Heart left ventricle (tissue), 16 donors: ENCODE results near the gene EFNA5. TPM values are rescaled to one million over a fixed set of nuclear protein-coding genes. Genes with fewer than 3 reads are reported as not detected.

Experiments
- ATAC-seq, 4 donors: fragments of 200-7000 bp; cut with Tn5 transposase; one replicate each; pipeline ENCODE4 v1.9.1; 2020 to 2022; ENCODE audit warnings: moderate library complexity in 4 of 4, mild to moderate bottlenecking in 3 of 4, moderate number of reproducible peaks in 1 of 4
- DNase-seq, 5 donors: peaks; one replicate each; pipeline ENCODE4 v3.0.0-alpha.2; 2020
- H3K27ac ChIP-seq, 12 donors: fragments of 200-600 bp; sonication (generic) in 4 of 12; one replicate each; pipeline versions ENCODE4 v1.5.0 to v1.8.0; 2016 to 2022; ENCODE audit warnings: mild to moderate bottlenecking in 2 of 12
- H3K27me3 ChIP-seq, 9 donors: fragments of 200-600 bp; sonication (generic) in 2 of 9; one replicate each; pipeline versions ENCODE4 v1.5.1 to v1.8.0; 2016 to 2022; ENCODE audit warnings: mild to moderate bottlenecking in 3 of 9
- H3K36me3 ChIP-seq, 9 donors: fragments of 200-600 bp; sonication (generic) in 2 of 9; one replicate each; pipeline versions ENCODE4 v1.5.0 to v1.8.0; 2018 to 2022; ENCODE audit warnings: mild to moderate bottlenecking in 2 of 9
- H3K4me1 ChIP-seq, 12 donors: fragments of 200-600 bp; sonication (generic) in 4 of 12; one replicate each; pipeline versions ENCODE4 v1.5.0 to v1.8.0; 2016 to 2022; ENCODE audit warnings: mild to moderate bottlenecking in 3 of 12
- H3K4me3 ChIP-seq, 12 donors: fragments of 200-600 bp; sonication (generic) in 4 of 12; one replicate each; pipeline versions ENCODE4 v1.5.0 to v1.8.0; 2017 to 2022; ENCODE audit warnings: mild to moderate bottlenecking in 9 of 12, moderate library complexity in 4 of 12
- H3K9me3 ChIP-seq, 12 donors: fragments of 200-600 bp; sonication (generic) in 4 of 12; one replicate each; pipeline versions ENCODE4 v1.5.0 to v1.8.0; 2016 to 2022; ENCODE audit warnings: mild to moderate bottlenecking in 1 of 12
- POLR2A ChIP-seq, 2 donors: fragments of 450-650 bp; IDR thresholded peaks; one replicate each; pipeline ENCODE4 v1.6.1; 2017; ENCODE audit warnings: antibody characterized with exemption in 2 of 2, mild to moderate bottlenecking in 2 of 2, moderate library complexity in 2 of 2
- WGBS, 4 donors: extraction: QIAGEN DNeasy Blood & Tissue Kit in 2 of 4; methylation state at CpG; one replicate each; pipeline versions ENCODE4 v1.1.5 to v1.1.7; 2013 to 2018; 5-methylcytosine and 5-hydroxymethylcytosine counted together
- intact Hi-C, 10 donors: fragments of 100-400 bp; cut with DNase I; formaldehyde crosslinking; loops; one replicate each; pipeline versions ENCODE4 v1.11.1 to v1.14.2; 2022
- polyA plus RNA-seq, 2 donors: library from polyadenylated mRNA; stranded (reverse); fragments of 200-250 nt; gene quantifications; one replicate each; pipeline ENCODE4 v1.2.3, GENCODE V29; 2013
- total RNA-seq, 9 donors: library from RNA; depleted of rRNA in 2 of 9; stranded (reverse); fragments of >200 nt in 2 of 9; fragmentation: NEBNext Ultra II Directional in 3 of 9; extraction: Animal tissue kit (Norgen Biotek cat#: 25700) in 3 of 9; gene quantifications; one replicate each; pipeline versions ENCODE4 v1.1.0 to v1.2.4, GENCODE V29; 2016 to 2023
- TF ChIP-seq, protein P1 (sequence below), 12 donors: fragments of 200-600 bp; sonication (generic) in 4 of 12; IDR thresholded peaks; one replicate each; pipeline versions ENCODE4 v1.5.0 to v1.8.0; 2018 to 2022; ENCODE audit warnings: antibody characterized with exemption in 12 of 12, mild to moderate bottlenecking in 5 of 12
- donor health status: ischemic (EF 13 %, LVEDD 7.1; RV severe dilation, severe dysfunction).
- donor health status: healthy with polysubstance abuse.
- donor health status: DM: no; HTN: yes; CAD: no.
- donor health status: DM: no; HTN: no; CAD: no.
- donor health status: ischemic (EF 25% LVEDD 6.9; RV normal size, moderate dysfunction).
- donor health status: ischemic (EF 25% LVEDD 5.7; RV mildly dilated, moderate dysfunction).
- donor health status: healthy.
- donor health status: DM: yes; HTN: yes; CAD: no.
- donor health status: ischemic (EF 35%, LVEDD 5.7; RV mildly dilated, moderate dysfunction).
- donor health status: nonischemic (EF 11% LVEDD 7.7; RV severe dilation, severe dysfunction).
- donor health status: DM: yes; HTN: yes; CAD: no.
- donor health status: PGD.
- donor health status: ischemic (EF 29% LVEDD 5.4; RV normal size, mild dysfunction).
- donor health status: nonischemic (EF 23%, LVEDD 6.1; RV moderate dilation, normal function).

The EFNA5 gene
- total and polyA plus RNA-seq, 11 donors, result 6.1 to 58.4 (median 28.3) TPM

DNA sequence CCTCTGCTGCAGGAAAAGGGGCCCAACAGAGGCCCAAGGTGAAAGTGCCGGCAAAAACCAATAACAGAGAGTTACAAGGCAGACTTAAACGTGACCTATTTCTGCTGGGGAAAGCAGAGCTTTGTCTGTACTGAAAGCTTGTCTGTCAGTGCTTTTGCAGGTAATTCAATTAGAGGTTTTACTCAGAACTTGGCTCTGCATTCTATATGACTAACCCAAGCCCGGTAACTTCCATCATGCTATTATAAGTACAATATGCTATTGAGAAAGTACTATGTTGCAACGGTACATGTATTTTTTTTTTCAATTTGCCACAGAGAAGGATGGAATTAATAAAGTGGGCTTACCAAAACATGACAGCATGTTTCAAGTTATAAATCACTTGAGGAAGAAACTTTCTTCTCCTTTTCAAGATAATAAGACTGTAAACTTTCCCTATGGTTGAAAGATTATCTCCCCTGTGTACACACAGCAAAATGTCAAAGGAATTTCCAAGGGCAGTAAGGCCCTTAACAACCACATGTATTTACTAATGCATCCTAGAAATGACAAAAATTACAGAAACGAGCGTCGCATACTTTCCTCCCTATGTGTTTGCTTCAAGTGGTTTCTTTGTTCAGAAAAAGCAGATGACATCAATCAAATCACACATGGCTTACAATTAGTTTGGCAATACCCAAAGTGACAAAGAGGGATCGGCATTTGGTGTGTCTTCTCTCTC is 282.4 kb downstream of the EFNA5 start:
- DNase-seq, result no peak
- peak in 3 of 4 donors; percentile 38 to 81 (median 45) for ATAC-seq
- H3K36me3 ChIP-seq, result no peaks in the 10 kb centered on the region
- no peak overlapping the region for H3K4me3 ChIP-seq
- TF ChIP-seq POLR2A (IDR thresholded peaks at IDR 0.05), result no peak
- TF ChIP-seq, protein P1, sequence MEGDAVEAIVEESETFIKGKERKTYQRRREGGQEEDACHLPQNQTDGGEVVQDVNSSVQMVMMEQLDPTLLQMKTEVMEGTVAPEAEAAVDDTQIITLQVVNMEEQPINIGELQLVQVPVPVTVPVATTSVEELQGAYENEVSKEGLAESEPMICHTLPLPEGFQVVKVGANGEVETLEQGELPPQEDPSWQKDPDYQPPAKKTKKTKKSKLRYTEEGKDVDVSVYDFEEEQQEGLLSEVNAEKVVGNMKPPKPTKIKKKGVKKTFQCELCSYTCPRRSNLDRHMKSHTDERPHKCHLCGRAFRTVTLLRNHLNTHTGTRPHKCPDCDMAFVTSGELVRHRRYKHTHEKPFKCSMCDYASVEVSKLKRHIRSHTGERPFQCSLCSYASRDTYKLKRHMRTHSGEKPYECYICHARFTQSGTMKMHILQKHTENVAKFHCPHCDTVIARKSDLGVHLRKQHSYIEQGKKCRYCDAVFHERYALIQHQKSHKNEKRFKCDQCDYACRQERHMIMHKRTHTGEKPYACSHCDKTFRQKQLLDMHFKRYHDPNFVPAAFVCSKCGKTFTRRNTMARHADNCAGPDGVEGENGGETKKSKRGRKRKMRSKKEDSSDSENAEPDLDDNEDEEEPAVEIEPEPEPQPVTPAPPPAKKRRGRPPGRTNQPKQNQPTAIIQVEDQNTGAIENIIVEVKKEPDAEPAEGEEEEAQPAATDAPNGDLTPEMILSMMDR (IDR thresholded peaks at IDR 0.05), result no peak
- H3K4me1 ChIP-seq, result peaks cover 0 to 34% (median 17%) of the 10 kb centered on the region in 12 donors
- intact Hi-C loops, result loop anchor here in 2 of 10 donors (5.0 to 10.0 kb wide), 4 partner anchors 156 to 284 kb away; partner anchors contain the start of gene EFNA5 (in 2 of the 2)
- peak overlapping the region; percentile 1 to 74 (median 60) for H3K27ac ChIP-seq
- 17 to 32% (median 24%) methylated on average over 8 of the region's 8 CpGs for WGBS, 4 donors
- H3K27me3 ChIP-seq, result no peaks in the 10 kb centered on the region
- no peaks in the 10 kb centered on the region for H3K9me3 ChIP-seq

DNA sequence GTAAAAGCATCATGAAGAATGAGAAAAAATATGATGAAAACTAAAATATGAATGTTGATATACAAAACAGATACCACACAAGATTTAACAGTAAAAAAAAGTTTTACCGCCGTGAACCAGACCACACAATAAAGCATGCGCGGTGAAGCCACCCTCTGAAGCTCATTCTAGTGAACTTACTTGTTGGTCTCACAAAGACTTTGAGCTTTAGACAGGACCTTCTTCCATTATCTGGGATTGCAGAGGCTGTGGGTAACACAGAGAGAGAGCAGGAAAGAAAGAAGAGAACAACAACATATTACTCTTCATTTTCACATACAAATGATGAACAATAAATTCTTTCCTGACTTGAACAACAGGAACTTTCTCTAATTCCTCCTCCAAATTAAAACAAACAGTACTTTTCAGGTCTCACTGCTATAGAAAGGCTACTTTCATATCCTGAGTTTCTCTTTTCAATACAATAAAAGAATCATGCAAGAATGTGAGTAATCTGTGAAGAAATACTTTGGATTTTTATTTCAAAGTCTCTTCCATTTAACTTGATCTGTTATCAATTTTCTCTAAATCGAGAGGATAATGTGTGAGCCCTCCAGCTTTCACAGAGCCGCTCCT is 283.1 kb downstream of the EFNA5 start:
- DNase-seq (no peak), ATAC-seq (no peak)
- no peaks in the 10 kb centered on the region for H3K36me3 ChIP-seq
- H3K9me3 ChIP-seq, result no peaks in the 10 kb centered on the region
- intact Hi-C loops, result loop anchor here in 2 of 10 donors (5.0 to 10.0 kb wide), 4 partner anchors 157 to 285 kb away; partner anchors contain the start of gene EFNA5 (in 2 of the 2)
- WGBS, 4 donors, result 71 to 78% (median 78%) methylated on average over 6 of the region's 6 CpGs
- no peak overlapping the region for H3K4me3 ChIP-seq
- H3K4me1 ChIP-seq, result peaks cover 0 to 34% (median 17%) of the 10 kb centered on the region in 12 donors
- no peaks in the 10 kb centered on the region for H3K27me3 ChIP-seq
- TF ChIP-seq, protein P1 (IDR thresholded peaks at IDR 0.05), result no peak
- no peak for TF ChIP-seq POLR2A (IDR thresholded peaks at IDR 0.05)
- H3K27ac ChIP-seq, result peak overlapping the region in 7 of 12 donors; percentile 58 to 74 (median 66)

GRCh38 chr5:107385708-107386107 is 285.0 kb downstream of the EFNA5 start:
- H3K27ac ChIP-seq, result no peak overlapping the region
- H3K36me3 ChIP-seq, result no peaks in the 10 kb centered on the region
- no peak for ATAC-seq
- DNase-seq, result no peak
- no peak overlapping the region for H3K4me3 ChIP-seq
- intact Hi-C loops, result loop anchor here in 2 of 10 donors (5.0 to 10.0 kb wide), 4 partner anchors 159 to 287 kb away; partner anchors contain the start of gene EFNA5 (in 2 of the 2)
- H3K9me3 ChIP-seq, result no peaks in the 10 kb centered on the region
- H3K4me1 ChIP-seq, result peaks cover 0 to 39% (median 18%) of the 10 kb centered on the region in 12 donors
- H3K27me3 ChIP-seq, result no peaks in the 10 kb centered on the region
- WGBS, 4 donors, result 78 to 92% (median 84%) methylated on average over 2 of the region's 2 CpGs
- TF ChIP-seq POLR2A (IDR thresholded peaks at IDR 0.05), result no peak
- TF ChIP-seq, protein P1 (IDR thresholded peaks at IDR 0.05), result no peak

DNA sequence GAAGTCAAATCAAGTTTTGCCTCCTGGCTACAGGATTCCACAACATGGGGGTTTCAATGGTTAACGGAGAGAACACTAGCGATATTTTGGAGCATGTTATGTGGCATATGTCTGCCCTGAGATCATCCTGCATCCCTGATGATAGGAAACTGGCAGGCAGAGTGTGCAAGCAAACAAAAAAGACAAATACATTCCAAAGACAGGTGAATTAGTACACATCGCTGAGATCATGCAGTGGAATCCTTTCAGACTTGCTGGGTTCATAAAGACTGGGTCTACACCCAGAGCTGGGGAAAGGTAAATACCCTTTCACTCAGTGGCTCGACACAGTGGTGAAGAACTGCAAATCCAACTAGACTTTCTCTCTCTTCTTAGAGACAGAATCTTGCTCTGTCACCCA is 286.5 kb downstream of the EFNA5 start:
- 87 to 93% (median 90%) methylated on average over 4 of the region's 4 CpGs for WGBS, 4 donors
- no peak for ATAC-seq
- no peak overlapping the region for H3K4me3 ChIP-seq
- H3K9me3 ChIP-seq, result no peaks in the 10 kb centered on the region
- no peak for TF ChIP-seq POLR2A (IDR thresholded peaks at IDR 0.05)
- TF ChIP-seq, protein P1 (IDR thresholded peaks at IDR 0.05), result no peak
- peaks cover 0 to 32% (median 14%) of the 10 kb centered on the region in 12 donors for H3K4me1 ChIP-seq
- no peak overlapping the region for H3K27ac ChIP-seq
- H3K36me3 ChIP-seq, result no peaks in the 10 kb centered on the region
- no peak for DNase-seq
- intact Hi-C loops, result loop anchor here in 1 of 10 donors (10.0 kb wide), 3 partner anchors 161 to 191 kb away; no protein-coding TSS in a partner anchor
- no peaks in the 10 kb centered on the region for H3K27me3 ChIP-seq
